Ecto neural progenitor cell (in vitro differentiated cells): ENCODE results near the gene ABCB11.
"Not testable (repeated sequence)": the region's sequence is repeated elsewhere in the genome, so short reads cannot be mapped to it uniquely, and the experiment has no call there.

Experiments used
- DNase-seq: peaks from one replicate; pipeline ENCODE4 v3.0.0-alpha.2; 2018; ENCODE audit warnings: low spot score

Gene ABCB11

DNA sequence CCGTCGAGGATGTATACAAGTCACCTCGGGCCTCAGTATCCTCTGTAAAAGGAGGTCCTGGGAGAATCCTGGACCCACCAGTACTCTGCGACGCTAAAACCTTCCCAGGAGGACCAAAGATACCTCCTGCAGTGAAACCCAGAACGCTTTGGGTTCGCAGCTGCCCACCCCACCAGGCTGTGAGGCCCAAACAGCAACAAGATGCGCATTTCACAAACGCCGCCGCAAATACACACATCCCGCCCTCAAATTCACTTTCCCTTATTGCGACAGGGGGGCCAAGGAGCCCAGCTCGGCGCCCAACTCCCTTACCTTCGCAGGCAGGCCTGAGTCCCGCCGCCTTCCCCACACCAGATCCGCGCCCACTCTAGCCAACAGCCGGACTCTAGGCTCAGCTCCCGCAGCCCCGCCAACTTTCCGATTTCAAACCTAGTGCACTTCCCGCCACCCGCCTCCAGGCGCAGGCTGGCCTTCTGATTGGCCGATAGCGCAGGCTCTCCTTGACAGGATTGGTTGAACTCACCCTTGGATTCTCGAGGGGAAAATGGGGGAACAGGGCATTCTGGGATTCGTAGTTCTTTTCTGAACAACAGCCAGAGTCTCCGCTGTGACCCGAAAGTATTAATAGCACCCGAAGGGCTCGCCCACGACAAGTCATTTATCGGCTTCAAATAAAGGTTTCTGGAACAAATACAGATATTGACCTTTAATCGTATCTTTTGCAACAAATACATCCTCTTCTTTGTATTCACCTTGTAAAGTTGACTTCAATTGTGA is 140.9 kb downstream of the ABCB11 start, which contains the start of gene SPC25:
SPC25 (minus strand) TSS at position 425 of the 777 bp plus-strand sequence. CDS start 911 bp downstream, outside the sequence.
- peak; percentile 94 for DNase-seq

DNA sequence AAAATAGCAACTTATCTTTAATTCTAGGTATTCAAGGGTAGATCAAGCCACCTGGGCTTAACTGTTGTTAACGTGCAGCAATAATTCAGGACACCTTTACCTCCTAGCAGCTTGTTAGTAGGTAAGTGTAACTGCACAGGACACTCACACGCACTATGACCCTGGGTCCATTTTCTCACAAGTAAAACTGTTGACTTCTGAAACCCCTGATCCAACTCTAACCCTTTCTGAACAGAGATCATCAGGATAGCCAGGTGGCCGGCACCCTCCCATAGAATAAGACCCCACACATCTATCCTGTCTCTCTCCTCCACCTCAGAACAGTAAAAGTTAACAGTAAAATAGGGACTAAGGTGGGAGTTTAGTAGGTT is 141.5 kb downstream of the ABCB11 start:
- DNase-seq, result no peak

DNA sequence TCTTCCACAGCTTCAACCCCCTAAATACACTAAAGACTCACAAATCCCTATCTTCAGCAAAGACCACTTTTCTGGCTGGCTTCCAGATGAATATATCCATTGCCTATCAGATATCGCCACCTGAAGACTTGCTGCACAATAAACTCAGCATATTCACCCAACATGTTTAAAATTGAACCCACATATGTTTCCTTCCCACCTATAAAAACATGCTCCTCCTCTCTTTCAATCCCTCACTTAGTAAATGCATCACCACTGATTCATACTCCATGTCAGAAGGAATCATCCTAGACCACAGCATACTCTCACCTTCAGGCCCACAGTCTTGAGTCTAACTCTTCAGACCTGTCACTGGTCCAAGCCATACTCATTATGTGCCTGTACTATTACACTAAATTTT is 146.1 kb downstream of the ABCB11 start:
- DNase-seq, result no peak

DNA sequence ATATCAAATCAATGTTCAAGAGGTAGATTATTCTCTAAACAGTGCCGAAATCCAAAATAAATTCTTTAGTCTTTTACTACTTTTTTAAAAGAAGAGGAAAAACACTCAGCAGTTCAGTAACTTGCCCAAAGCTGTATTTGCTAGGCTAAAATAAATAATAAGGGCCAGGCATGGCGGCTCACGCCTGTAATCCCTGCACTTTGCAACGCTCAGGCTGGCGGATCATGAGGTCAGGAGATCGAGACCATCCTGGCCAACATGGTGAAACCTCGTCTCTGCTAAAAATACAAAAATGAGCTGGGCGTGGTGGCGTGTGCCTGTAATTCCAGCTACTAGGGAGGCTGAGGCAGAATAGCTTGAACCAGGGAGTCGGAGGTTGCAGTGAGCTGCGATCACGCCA is 149.0 kb downstream of the ABCB11 start:
- not testable (repeated sequence) for DNase-seq

DNA sequence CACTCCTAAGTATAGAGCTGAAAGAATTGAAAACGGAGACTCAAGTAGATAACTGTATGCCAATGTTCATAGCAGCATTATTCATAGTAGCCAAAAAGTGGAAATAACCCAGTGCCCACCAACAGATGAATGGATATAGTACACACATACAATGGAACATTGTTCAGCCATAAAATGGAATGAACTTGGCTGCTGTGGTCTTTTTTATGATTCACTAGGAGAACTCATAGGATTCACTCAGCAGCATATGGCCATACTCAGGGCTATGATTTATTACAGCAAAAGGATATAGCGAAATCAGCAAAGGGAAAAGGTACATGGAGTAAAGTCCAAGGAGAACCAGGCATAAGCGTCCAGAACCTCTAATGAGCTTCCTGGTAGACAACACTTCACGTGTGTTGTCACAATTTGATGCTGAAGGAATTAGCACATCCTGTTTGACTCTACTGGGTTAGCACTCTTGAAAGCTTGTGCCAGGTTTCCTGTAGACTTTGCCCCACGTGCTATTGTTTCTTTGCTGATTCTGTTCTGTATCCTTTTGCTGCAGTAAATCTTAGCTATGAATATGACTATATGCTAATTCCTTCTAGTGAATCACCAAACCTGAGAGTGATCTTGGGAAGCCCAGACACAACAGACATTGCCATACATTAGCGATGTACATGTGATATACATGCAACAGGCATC is 156.6 kb downstream of the ABCB11 start:
- DNase-seq, result no peak

DNA sequence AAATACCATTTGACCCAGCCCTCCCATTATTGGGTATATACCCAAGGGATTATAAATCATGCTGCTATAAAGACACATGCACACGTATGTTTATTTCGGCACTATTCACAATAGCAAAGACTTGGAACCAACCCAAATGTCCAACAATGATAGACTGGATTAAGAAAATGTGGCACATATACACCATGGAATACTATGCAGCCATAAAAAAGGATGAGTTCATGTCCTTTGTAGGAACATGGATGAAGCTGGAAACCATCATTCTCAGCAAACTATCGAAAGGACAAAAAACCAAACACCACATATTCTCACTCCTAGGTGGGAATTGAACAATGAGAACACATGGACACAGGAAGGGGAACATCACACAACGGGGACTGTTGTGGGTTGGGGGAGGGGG is 160.3 kb downstream of the ABCB11 start:
- not testable (repeated sequence) for DNase-seq
